Esophagus muscularis mucosa (tissue), 4 donors: ENCODE data around the gene ADRA2C. TPM values are rescaled to one million over a fixed set of nuclear protein-coding genes. Genes with fewer than 3 reads are reported as not detected.

Experiments
- DNase-seq: peaks from one replicate; pipeline ENCODE4 v3.0.0-alpha.2; 2017; ENCODE audit errors: extremely low spot score
- H3K27ac ChIP-seq, 4 donors: fragments of 200-600 bp; sonication (generic); replicated peaks in 1 of 4; 1 replicate in 3 of 4; 2 replicates in 1 of 4; pipeline ENCODE4 v1.5.1; 2016 to 2019; ENCODE audit warnings: mild to moderate bottlenecking in 1 of 4
- H3K27me3 ChIP-seq, 4 donors: fragments of 200-600 bp; sonication (generic); one replicate each; pipeline versions ENCODE4 v1.5.1 to v1.6.0; 2016 to 2019
- H3K36me3 ChIP-seq, 4 donors: fragments of 200-600 bp; sonication (generic); one replicate each; pipeline ENCODE4 v1.5.1; 2016 to 2019
- H3K4me1 ChIP-seq, 4 donors: fragments of 200-600 bp; sonication (generic); one replicate each; pipeline ENCODE4 v1.5.1; 2016 to 2019
- H3K4me3 ChIP-seq, 4 donors: fragments of 200-600 bp; sonication (generic); 1 replicate in 2 of 4; 2 replicates in 2 of 4; pipeline ENCODE4 v1.5.1; 2016 to 2019; ENCODE audit warnings: mild to moderate bottlenecking in 4 of 4, moderate library complexity in 1 of 4
- H3K9me3 ChIP-seq, 4 donors: fragments of 200-600 bp; sonication (generic); 1 replicate in 3 of 4; 2 replicates in 1 of 4; pipeline ENCODE4 v1.5.1; 2016 to 2019
- CTCF ChIP-seq, 3 experiments: fragments of 200-600 bp in 2 of 3; fragments of 450-650 bp in 1 of 3; sonication (generic) in 2 of 3; IDR thresholded peaks; one replicate each; pipeline ENCODE4 v1.5.1; 2017 to 2019; ENCODE audit warnings: antibody characterized with exemption in 3 of 3, mild to moderate bottlenecking in 2 of 3, moderate library complexity in 1 of 3
- EP300 ChIP-seq: sonication (generic); formaldehyde crosslinking; IDR thresholded peaks from one replicate; pipeline ENCODE4 v1.6.1; 2017; ENCODE audit warnings: antibody characterized with exemption
- POLR2A ChIP-seq: fragments of 450-650 bp; IDR thresholded peaks from one replicate; pipeline ENCODE4 v1.6.1; 2017; ENCODE audit warnings: antibody characterized with exemption, moderate library complexity, mild to moderate bottlenecking, low read depth
- POLR2AphosphoS5 ChIP-seq, 2 donors: sonication (generic); formaldehyde crosslinking; IDR thresholded peaks; one replicate each; pipeline ENCODE4 v1.6.1; 2017; ENCODE audit warnings: antibody characterized with exemption in 2 of 2
- WGBS: methylation state at CpG from one replicate; pipeline ENCODE4 v1.1.5; 2018; 5-methylcytosine and 5-hydroxymethylcytosine counted together
- intact Hi-C: fragments of 100-400 bp; cut with DNase I; formaldehyde crosslinking; loops from one replicate; pipeline ENCODE4 v1.15.1; 2023
- total RNA-seq, 4 donors: library from RNA; depleted of rRNA; stranded (reverse); fragments of >200 nt; gene quantifications; one replicate each; pipeline versions ENCODE4 v1.1.0 to v1.2.1, GENCODE V29; 2016

Gene ADRA2C
- total RNA-seq, 4 donors from 2014 or later, result 2.9 to 10.3 (median 8.4) TPM

GRCh38 chr4:3770323-3771163, 4.4 kb downstream of the ADRA2C start:
- no peak overlapping the region for H3K4me3 ChIP-seq
- peaks cover 0 to 85% (median 22%) of the 10 kb centered on the region in 4 donors for H3K27me3 ChIP-seq
- no peak for DNase-seq
- intact Hi-C loops, result no loop called here
- H3K27ac ChIP-seq, result no peak overlapping the region
- no peaks in the 10 kb centered on the region for H3K9me3 ChIP-seq
- H3K4me1 ChIP-seq, result peaks cover 0 to 14% (median 9%) of the 10 kb centered on the region in 4 donors
- 52% methylated on average over 7 of the region's 13 CpGs for WGBS
- no peaks in the 10 kb centered on the region for H3K36me3 ChIP-seq
- TF ChIP-seq CTCF (IDR thresholded peaks at IDR 0.05), result no peak
- TF ChIP-seq EP300, result no peak
- no peak for TF ChIP-seq POLR2AphosphoS5 (IDR thresholded peaks at IDR 0.05)
- TF ChIP-seq POLR2A, result no peak

GRCh38 chr4:3771164-3771809, 5.1 kb downstream of the ADRA2C start:
- Histone ChIP-seq H3K27ac (no peak overlapping the region), H3K9me3 (no peaks in the 10 kb centered on the region), H3K36me3 (no peaks in the 10 kb centered on the region), H3K4me1 (peaks cover 0 to 14% (median 9%) of the 10 kb centered on the region in 4 donors), H3K4me3 (no peak overlapping the region), H3K27me3 (peaks cover 0 to 93% (median 22%) of the 10 kb centered on the region in 4 donors)
- 61% methylated on average over 17 of the region's 20 CpGs for WGBS
- TF ChIP-seq POLR2A (no peak), POLR2AphosphoS5 (IDR thresholded peaks at IDR 0.05) (no peak), CTCF (IDR thresholded peaks at IDR 0.05) (no peak), EP300 (no peak)
- intact Hi-C loops, result no loop called here
- DNase-seq, result no peak

GRCh38 chr4:3771939-3772495, 5.8 kb downstream of the ADRA2C start:
- WGBS, result 52% methylated on average over 9 of the region's 24 CpGs
- TF ChIP-seq POLR2A, result no peak
- H3K27ac ChIP-seq, result no peak overlapping the region
- no peak for DNase-seq
- no peak overlapping the region for H3K4me3 ChIP-seq
- intact Hi-C loops, result no loop called here
- peaks cover 0 to 7% (median 3%) of the 10 kb centered on the region in 4 donors for H3K4me1 ChIP-seq
- no peaks in the 10 kb centered on the region for H3K36me3 ChIP-seq
- no peaks in the 10 kb centered on the region for H3K9me3 ChIP-seq
- H3K27me3 ChIP-seq, result peaks cover 0 to 94% (median 22%) of the 10 kb centered on the region in 4 donors

GRCh38 chr4:3772632-3773031, 6.4 kb downstream of the ADRA2C start:
- H3K27ac ChIP-seq, result no peak overlapping the region
- intact Hi-C loops, result no loop called here
- H3K36me3 ChIP-seq, result no peaks in the 10 kb centered on the region
- H3K4me3 ChIP-seq, result no peak overlapping the region
- WGBS, result 76% methylated on average over 3 of the region's 8 CpGs
- no peak for DNase-seq
- peaks cover 0 to 94% (median 22%) of the 10 kb centered on the region in 4 donors for H3K27me3 ChIP-seq
- no peaks in the 10 kb centered on the region for H3K9me3 ChIP-seq
- TF ChIP-seq POLR2A (no peak), POLR2AphosphoS5 (IDR thresholded peaks at IDR 0.05) (no peak), EP300 (no peak), CTCF (IDR thresholded peaks at IDR 0.05) (no peak)
- peaks cover 0 to 3% (median 1%) of the 10 kb centered on the region in 4 donors for H3K4me1 ChIP-seq

- no peaks in the 10 kb centered on the region for H3K36me3 ChIP-seq
- intact Hi-C loops, result no loop called here
- peaks cover 0 to 91% (median 19%) of the 10 kb centered on the region in 4 donors for H3K27me3 ChIP-seq
- H3K9me3 ChIP-seq, result peaks cover 0 to 6% (median 3%) of the 10 kb centered on the region in 4 donors
- no peaks in the 10 kb centered on the region for H3K4me1 ChIP-seq
- WGBS, result 75% methylated on average over 17 of the region's 17 CpGs
- no peak for DNase-seq
- no peak overlapping the region for H3K4me3 ChIP-seq
- H3K27ac ChIP-seq, result no peak overlapping the region
- TF ChIP-seq POLR2A (no peak), CTCF (IDR thresholded peaks at IDR 0.05) (no peak), EP300 (no peak)
These were observed 7.4 kb downstream of the ADRA2C start for GRCh38 chr4:3773552-3774001.
